Effector memory CD4-positive, alpha-beta T cell (primary cell): Measurements from ENCODE around the gene TSPEAR.

Experiments
- DNase-seq, 3 donors: peaks; one replicate each; pipeline ENCODE4 v3.0.0-alpha.2; 2020
- H3K27ac ChIP-seq: 2 replicates; pipeline ENCODE4 v1.7.0; 2013; ENCODE audit warnings: mild to moderate bottlenecking, low read length, moderate library complexity; ENCODE audit not compliant: insufficient read depth, poor library complexity, severe bottlenecking
- H3K27me3 ChIP-seq: replicated peaks from 2 replicates; pipeline ENCODE4 v1.7.0; 2013; ENCODE audit warnings: mild to moderate bottlenecking, low read length; ENCODE audit not compliant: insufficient read depth, control insufficient read depth, poor library complexity, severe bottlenecking
- H3K36me3 ChIP-seq: 2 replicates; pipeline ENCODE4 v1.7.0; 2013; ENCODE audit warnings: mild to moderate bottlenecking, low read length, moderate library complexity; ENCODE audit not compliant: control insufficient read depth, insufficient read depth
- H3K4me1 ChIP-seq: 2 replicates; pipeline ENCODE4 v1.7.0; 2013; ENCODE audit warnings: low read length, mild to moderate bottlenecking; ENCODE audit not compliant: control insufficient read depth, insufficient read depth, poor library complexity, severe bottlenecking
- H3K4me3 ChIP-seq: 2 replicates; pipeline ENCODE4 v1.7.0; 2013; ENCODE audit warnings: low read length, low read depth, mild to moderate bottlenecking; ENCODE audit not compliant: insufficient read depth, poor library complexity, severe bottlenecking
- H3K9me3 ChIP-seq: 2 replicates; pipeline ENCODE4 v1.7.0; 2013; ENCODE audit warnings: mild to moderate bottlenecking, low read length, moderate library complexity; ENCODE audit not compliant: control insufficient read depth

Gene TSPEAR

DNA sequence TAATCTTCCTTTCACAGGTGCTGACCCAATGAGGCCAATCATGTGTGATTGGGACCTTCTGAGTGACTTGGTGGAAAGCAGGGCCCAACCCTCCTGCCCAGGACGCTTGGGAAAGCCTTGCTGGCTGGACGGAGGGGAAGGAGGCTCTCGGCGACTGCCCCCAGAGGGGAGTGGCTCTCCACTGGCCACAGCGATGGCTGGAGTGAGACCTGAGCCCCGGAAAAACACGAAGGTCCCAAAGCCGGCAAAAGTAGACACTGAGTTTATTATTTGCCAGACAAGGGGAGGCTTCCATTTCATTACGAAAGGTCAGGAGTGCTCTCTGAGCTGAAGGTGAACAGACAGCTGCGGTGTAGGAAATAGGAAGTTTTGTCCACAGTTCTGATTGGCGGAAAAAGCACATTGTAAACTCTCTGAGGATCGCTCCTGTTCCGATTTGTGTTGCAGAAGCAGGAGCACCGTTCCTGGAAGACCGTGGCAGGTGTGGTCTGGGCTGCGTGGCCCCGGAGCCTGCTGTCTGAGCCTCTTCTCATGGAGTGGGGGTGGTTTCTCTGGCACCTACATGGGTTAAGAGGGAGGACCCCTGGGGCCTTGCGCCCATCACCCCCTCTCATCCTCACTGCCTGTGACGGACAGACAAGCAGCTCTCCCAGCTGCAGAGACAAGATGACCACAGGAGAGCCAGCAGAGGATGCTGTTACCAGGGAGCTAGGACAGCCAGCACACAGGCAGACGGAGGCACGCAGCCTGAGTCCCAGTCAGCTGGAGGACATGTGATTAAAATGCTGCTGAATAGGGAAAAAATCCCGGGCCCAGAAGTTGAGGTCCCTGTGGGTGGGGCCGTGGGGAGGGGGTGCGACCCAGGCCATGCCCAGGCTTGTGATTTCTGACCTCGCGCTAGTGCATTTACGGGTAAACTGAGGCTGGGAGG is 212.8 kb downstream of the TSPEAR start:
- Histone ChIP-seq H3K4me1 (no peaks in the 10 kb centered on the region), H3K4me3 (no peak overlapping the region), H3K27ac (no peak overlapping the region), H3K36me3 (no peaks in the 10 kb centered on the region), H3K9me3 (no peaks in the 10 kb centered on the region), H3K27me3 (peaks cover 3% of the 10 kb centered on the region)
- no peak for DNase-seq

DNA sequence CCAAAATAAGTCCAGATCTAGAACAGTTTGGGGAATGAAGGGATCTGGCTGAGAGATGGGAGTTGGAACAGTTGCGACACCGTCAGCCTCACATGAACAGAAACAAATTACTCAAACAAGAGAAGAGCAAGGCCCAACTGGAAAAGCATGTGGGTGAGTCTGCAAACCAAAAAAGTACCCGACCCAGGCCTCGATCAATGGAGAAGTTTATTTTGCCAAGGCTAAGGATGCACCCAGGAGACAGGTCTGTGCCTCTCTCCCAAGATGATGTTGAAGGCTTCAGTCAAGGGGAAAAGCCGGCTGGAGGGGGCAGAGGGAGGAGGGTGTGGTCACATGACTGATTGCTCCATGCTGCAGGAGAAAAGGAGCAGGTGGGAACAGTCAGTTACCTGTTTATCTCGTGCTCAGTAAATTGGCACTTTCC is 213.7 kb downstream of the TSPEAR start:
- H3K9me3 ChIP-seq, result no peaks in the 10 kb centered on the region
- no peak for DNase-seq
- H3K4me1 ChIP-seq, result no peaks in the 10 kb centered on the region
- H3K27ac ChIP-seq, result no peak overlapping the region
- H3K36me3 ChIP-seq, result no peaks in the 10 kb centered on the region
- peaks cover 3% of the 10 kb centered on the region for H3K27me3 ChIP-seq
- H3K4me3 ChIP-seq, result no peak overlapping the region

DNA sequence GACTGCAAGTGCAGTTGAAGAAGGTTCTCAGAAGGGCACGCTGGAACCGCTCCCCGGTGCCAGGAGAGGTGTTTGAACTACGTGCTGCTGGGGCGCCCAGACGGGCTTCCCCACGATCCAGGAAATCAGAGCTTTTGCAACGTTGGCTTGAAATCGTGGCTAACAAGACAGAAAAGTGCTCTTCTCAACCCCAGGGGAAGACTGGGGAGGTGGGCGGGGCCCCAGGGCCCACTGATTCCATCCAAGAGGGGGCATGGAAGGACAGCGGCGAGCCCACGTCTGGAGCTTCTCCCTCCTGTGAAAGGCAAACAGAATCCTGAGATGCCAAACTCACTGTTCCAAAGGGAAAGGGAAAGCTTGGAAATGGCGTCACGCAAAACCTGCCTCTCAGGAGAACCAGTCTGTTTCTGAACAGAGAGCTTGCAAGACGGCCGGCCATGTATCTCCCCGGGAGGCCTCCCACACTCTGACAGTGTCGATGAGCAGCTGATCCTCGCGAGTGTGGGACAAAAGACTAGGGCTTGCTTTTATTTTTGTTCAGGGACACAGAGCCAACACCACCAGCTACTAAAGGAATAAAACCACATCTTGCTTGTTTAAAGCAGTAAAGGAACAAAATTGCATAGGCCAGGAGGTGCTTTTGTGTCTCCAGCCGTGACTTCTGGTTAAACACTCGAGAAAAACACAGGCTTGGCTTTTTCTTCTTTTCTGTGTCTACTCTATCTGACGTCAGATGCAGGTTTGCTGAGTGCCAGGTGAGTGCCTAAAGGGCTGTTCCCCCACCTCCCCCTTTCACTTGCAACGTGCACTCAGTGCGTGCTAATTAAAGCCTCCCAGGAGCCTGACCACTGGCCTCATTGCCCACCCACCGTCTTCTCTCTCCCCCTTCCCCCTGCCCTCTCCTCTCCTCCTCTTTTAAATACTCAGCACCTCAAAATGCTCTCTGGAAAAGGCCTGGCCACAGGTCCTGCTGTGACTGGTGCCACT is 214.5 kb downstream of the TSPEAR start:
- no peak overlapping the region for H3K27ac ChIP-seq
- DNase-seq, result no peak
- no peaks in the 10 kb centered on the region for H3K9me3 ChIP-seq
- no peaks in the 10 kb centered on the region for H3K36me3 ChIP-seq
- peaks cover 3% of the 10 kb centered on the region for H3K27me3 ChIP-seq
- no peak overlapping the region for H3K4me3 ChIP-seq
- H3K4me1 ChIP-seq, result no peaks in the 10 kb centered on the region

DNA sequence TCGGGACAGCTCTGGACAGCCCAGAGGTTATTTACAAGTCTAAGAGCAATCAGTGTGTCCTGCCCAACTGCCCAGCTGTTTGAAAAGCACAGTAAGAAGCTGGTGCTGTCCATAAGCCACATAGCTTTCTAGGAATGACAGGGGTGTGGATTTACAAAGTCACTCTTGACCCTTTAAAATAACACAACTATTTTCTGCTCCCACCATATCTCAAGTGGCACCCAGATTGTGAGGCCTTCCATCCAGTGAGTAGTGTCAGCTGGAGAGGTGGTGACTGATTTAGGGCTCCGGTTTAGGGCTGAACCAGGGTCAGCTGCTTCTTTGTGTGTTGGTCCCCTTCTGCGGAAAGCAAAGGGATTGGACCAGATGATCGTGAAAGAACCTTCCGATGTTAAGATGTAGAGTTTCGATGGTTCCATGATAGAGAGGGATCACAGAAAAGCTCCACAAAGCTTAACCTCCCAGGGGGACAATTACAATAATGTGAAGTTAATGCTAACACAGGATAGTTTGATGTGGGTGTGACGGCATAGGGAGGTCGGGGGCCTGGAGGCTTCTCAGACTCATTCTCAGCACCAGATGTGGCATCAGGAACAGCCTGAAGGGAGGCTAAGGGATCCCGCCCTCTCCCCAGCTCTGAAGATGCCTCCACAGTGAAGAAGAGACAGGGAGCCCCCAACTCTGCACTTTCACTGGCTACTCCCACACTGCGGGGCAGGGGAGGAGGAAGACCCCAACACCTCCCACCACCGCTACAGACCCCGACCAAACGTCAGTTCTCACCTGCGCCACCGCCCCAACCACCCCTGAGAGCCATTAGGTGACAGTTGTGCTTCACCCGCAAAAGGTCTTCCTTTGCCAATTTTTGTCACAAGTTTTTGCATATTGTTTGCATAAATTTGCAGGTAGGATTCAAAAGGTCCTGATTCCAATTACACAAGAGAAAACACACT is 215.5 kb downstream of the TSPEAR start:
- Histone ChIP-seq H3K27ac (no peak overlapping the region), H3K4me1 (no peaks in the 10 kb centered on the region), H3K4me3 (no peak overlapping the region), H3K36me3 (no peaks in the 10 kb centered on the region), H3K27me3 (peaks cover 3% of the 10 kb centered on the region), H3K9me3 (no peaks in the 10 kb centered on the region)
- DNase-seq, result no peak

DNA sequence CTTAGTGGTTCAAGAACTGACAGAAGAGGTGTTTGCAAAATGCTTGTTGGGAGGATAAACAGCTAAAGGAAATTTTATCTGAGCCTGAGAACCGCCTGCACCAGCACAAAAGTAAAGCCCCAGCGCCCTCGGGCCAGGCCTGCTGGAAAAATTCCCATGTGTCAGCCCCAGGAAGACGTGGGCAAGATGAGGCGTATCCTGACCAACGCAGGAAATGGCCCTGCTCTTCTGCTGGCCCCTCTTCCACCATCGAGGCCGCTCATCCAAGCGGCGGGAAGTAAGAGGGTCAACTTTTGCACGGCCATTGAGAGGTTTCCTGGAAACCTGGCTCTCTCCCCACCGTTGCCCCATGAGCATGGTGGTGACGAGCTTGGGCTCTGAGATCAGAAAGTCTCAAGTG is 216.4 kb downstream of the TSPEAR start:
- Histone ChIP-seq H3K27me3 (peaks cover 3% of the 10 kb centered on the region), H3K4me1 (no peaks in the 10 kb centered on the region), H3K4me3 (no peak overlapping the region), H3K36me3 (no peaks in the 10 kb centered on the region), H3K27ac (no peak overlapping the region), H3K9me3 (no peaks in the 10 kb centered on the region)
- DNase-seq, result no peak

- Histone ChIP-seq H3K9me3 (no peaks in the 10 kb centered on the region), H3K27me3 (peaks cover 3% of the 10 kb centered on the region), H3K4me3 (no peak overlapping the region), H3K36me3 (no peaks in the 10 kb centered on the region), H3K4me1 (no peaks in the 10 kb centered on the region), H3K27ac (no peak overlapping the region)
- DNase-seq, result no peak
Measured at GRCh38 chr21:44494418-44494817, 217.0 kb downstream of the TSPEAR start.

- Histone ChIP-seq H3K4me3 (no peak overlapping the region), H3K4me1 (no peaks in the 10 kb centered on the region), H3K36me3 (no peaks in the 10 kb centered on the region), H3K27ac (no peak overlapping the region), H3K27me3 (peaks cover 3% of the 10 kb centered on the region), H3K9me3 (no peaks in the 10 kb centered on the region)
- DNase-seq, result no peak
Measured at GRCh38 chr21:44492567-44493385, 218.6 kb downstream of the TSPEAR start.

- Histone ChIP-seq H3K4me1 (no peaks in the 10 kb centered on the region), H3K9me3 (no peaks in the 10 kb centered on the region), H3K27ac (no peak overlapping the region), H3K36me3 (no peaks in the 10 kb centered on the region), H3K27me3 (no peaks in the 10 kb centered on the region), H3K4me3 (no peak overlapping the region)
- no peak for DNase-seq
Measured at GRCh38 chr21:44490816-44491215, 220.6 kb downstream of the TSPEAR start.

GRCh38 chr21:44490405-44490804 is 221.0 kb downstream of the TSPEAR start:
- Histone ChIP-seq H3K4me1 (no peaks in the 10 kb centered on the region), H3K9me3 (no peaks in the 10 kb centered on the region), H3K27ac (no peak overlapping the region), H3K36me3 (no peaks in the 10 kb centered on the region), H3K4me3 (no peak overlapping the region), H3K27me3 (no peaks in the 10 kb centered on the region)
- DNase-seq, result no peak
